ENCODE measurements around the gene TMEM131L. TPM values are rescaled to one million over a fixed set of nuclear protein-coding genes. Genes with fewer than 3 reads are reported as not detected.

TMEM131L gene
- total and polyA plus RNA-seq, 2 donors (not counting 3 experiments of a cell fraction or from before 2014, with no cell fraction given) = 7.7 to 21.2 TPM

DNA sequence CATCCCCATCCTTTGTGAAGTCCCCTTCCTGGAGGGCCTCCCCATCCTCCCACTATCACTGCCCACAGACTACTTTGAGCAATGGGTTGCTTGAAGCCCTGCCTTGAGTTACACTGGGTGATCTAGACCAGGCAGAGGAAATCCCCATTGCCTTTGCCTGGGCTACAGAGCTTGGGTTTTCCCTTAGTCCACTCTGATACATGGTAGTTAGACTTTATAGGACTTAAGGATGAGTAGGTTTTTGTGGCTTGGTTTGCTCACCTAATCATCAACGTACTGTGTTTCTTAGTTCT is 56.6 kb downstream of the TMEM131L start:
- Histone ChIP-seq H3K9me3 (replicated peaks; ENCODE audit: control insufficient read depth, insufficient read depth, low read length) (no peaks in the 10 kb centered on the region), H3K4me3 (replicated peaks in 1 of 3; ENCODE audit: insufficient read depth in 1 of 3, low read depth in 1 of 3, low read length in 3 of 3) (no peak overlapping the region), H3K79me2 (ENCODE audit: control insufficient read depth, insufficient read depth, low read length) (no peaks in the 10 kb centered on the region), H3K9ac (replicated peaks; ENCODE audit: extremely low read depth, insufficient read depth, low read length) (no peak overlapping the region), H3K27ac (ENCODE audit: insufficient read depth, low read depth, low read length) (no peak overlapping the region), H3K4me2 (ENCODE audit: insufficient read depth, low read length) (no peak overlapping the region), H3K36me3 (ENCODE audit: control insufficient read depth in 2 of 2, extremely low read depth in 1 of 2, insufficient read depth in 2 of 2, low read length in 2 of 2) (no peaks in the 10 kb centered on the region), H3K4me1 (ENCODE audit: control insufficient read depth, extremely low read depth, insufficient read depth, low read length) (no peaks in the 10 kb centered on the region), H3K9me1 (replicated peaks; ENCODE audit: control insufficient read depth, extremely low read depth, insufficient read depth, low read length) (no peaks in the 10 kb centered on the region), H4K20me1 (replicated peaks; ENCODE audit: control insufficient read depth, extremely low read depth, insufficient read depth, low read length) (no peaks in the 10 kb centered on the region), H2AFZ (ENCODE audit: low read depth, low read length) (no peak overlapping the region), H3K27me3 (ENCODE audit: control insufficient read depth in 2 of 2, insufficient read depth in 2 of 2, low read length in 2 of 2) (no peaks in the 10 kb centered on the region)
- FAIRE-seq (no peak), DNase-seq (ENCODE audit: low read depth, low spot score) (no peak)
- no TSS peak for BruUV-seq (replicated peaks)
- intact Hi-C loops (cut with micrococcal nuclease) (no loop called here), dilution Hi-C loops (cut with MboI; ENCODE audit: extremely low pct_ligation_motif_present, low sequenced_read_pairs) (no loop called here)
- TF ChIP-seq JUN (IDR thresholded peaks at IDR 0.05; ENCODE audit: borderline replicate concordance, insufficient read depth, insufficient read length, low read depth) = no peak
- TF ChIP-seq POLR2A (IDR thresholded peaks at IDR 0.05; ENCODE audit: low read depth, low read length) = no peak
- no peak for TF ChIP-seq MAX (IDR thresholded peaks at IDR 0.05; ENCODE audit: insufficient read depth, insufficient read length)
- no peak for TF ChIP-seq EZH2 (IDR thresholded peaks at IDR 0.05; ENCODE audit: borderline replicate concordance, low read depth, low read length, severe bottlenecking)
- no peak for TF ChIP-seq POLR2AphosphoS5 (IDR thresholded peaks at IDR 0.05; ENCODE audit: insufficient read depth, low read depth, low read length)
- TF ChIP-seq GATA2 (IDR thresholded peaks at IDR 0.05; ENCODE audit: insufficient read depth, insufficient read length, low read depth, low read length) = no peak
- TF ChIP-seq, protein P1, sequence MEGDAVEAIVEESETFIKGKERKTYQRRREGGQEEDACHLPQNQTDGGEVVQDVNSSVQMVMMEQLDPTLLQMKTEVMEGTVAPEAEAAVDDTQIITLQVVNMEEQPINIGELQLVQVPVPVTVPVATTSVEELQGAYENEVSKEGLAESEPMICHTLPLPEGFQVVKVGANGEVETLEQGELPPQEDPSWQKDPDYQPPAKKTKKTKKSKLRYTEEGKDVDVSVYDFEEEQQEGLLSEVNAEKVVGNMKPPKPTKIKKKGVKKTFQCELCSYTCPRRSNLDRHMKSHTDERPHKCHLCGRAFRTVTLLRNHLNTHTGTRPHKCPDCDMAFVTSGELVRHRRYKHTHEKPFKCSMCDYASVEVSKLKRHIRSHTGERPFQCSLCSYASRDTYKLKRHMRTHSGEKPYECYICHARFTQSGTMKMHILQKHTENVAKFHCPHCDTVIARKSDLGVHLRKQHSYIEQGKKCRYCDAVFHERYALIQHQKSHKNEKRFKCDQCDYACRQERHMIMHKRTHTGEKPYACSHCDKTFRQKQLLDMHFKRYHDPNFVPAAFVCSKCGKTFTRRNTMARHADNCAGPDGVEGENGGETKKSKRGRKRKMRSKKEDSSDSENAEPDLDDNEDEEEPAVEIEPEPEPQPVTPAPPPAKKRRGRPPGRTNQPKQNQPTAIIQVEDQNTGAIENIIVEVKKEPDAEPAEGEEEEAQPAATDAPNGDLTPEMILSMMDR (IDR thresholded peaks at IDR 0.05; ENCODE audit: extremely low read depth in 1 of 2, insufficient read depth in 1 of 2, low read depth in 1 of 2, low read length in 2 of 2) = no peak
- TF ChIP-seq FOS (IDR thresholded peaks at IDR 0.05; ENCODE audit: borderline replicate concordance, insufficient read depth, low read length) = no peak
- TF ChIP-seq MYC (IDR thresholded peaks at IDR 0.05; ENCODE audit: low read depth, low read length) = no peak
- ChIA-PET CTCF (interaction anchor here (1.0 kb wide), 1 partner anchor 8 kb away, joined by 3 read pairs; no protein-coding TSS in a partner anchor), POLR2A (no interaction called here)

Measured in endothelial cell of umbilical vein (primary cell).